Measurements from ENCODE around the gene RAD51AP1. TPM values are rescaled to one million over a fixed set of nuclear protein-coding genes. Genes with fewer than 3 reads are reported as not detected.

RAD51AP1 gene
- total RNA-seq, 1 experiment from 2014 or later = 45.2 TPM

DNA sequence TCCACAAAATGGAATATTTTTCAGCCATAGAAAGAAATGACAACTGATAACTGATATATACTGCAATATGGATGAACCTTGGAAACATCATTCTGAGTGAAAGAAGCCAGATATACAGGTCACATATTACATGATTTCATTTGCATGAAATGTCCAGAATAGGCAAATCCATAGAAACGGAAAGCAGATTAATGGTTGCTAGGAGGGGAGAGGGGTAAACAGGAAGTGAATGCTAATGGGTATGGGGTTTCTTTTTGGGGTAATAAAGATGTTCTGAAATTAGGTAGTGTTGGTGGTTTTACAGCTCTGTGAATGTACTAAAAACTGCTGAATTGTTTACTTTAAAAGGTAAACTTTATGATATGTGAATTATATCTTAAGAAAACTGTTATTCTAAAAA lies 6.5 kb downstream of the RAD51AP1 start:
- TF ChIP-seq MYBL2 (CRISPR knock-in tag; IDR thresholded peaks at IDR 0.05) (no peak), ATF2 (CRISPR knock-in tag; IDR thresholded peaks at IDR 0.05; ENCODE audit: borderline replicate concordance, low read depth) (no peak), FOXP1 (CRISPR knock-in tag; IDR thresholded peaks at IDR 0.05; ENCODE audit: borderline replicate concordance) (no peak)
- TF ChIP-seq, protein P1, sequence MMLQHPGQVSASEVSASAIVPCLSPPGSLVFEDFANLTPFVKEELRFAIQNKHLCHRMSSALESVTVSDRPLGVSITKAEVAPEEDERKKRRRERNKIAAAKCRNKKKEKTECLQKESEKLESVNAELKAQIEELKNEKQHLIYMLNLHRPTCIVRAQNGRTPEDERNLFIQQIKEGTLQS (CRISPR knock-in tag; conservative IDR thresholded peaks at IDR 0.05) = no peak
- POLR2A ChIA-PET = no interaction called here
- no peak for ATAC-seq
- no peak overlapping the region for H3K4me3 Mint-ChIP-seq
- peaks cover 48% of the 10 kb centered on the region for H3K36me3 Mint-ChIP-seq
- H3K4me1 Mint-ChIP-seq = peaks cover 10% of the 10 kb centered on the region
- DNase-seq (ENCODE audit: low spot score) = no peak
- no peaks in the 10 kb centered on the region for H3K27me3 Mint-ChIP-seq (ENCODE audit: low read depth)
- no peaks in the 10 kb centered on the region for H3K9me3 Mint-ChIP-seq
- CTCF ChIA-PET = no interaction called here
- no peak overlapping the region for H3K27ac Mint-ChIP-seq

DNA sequence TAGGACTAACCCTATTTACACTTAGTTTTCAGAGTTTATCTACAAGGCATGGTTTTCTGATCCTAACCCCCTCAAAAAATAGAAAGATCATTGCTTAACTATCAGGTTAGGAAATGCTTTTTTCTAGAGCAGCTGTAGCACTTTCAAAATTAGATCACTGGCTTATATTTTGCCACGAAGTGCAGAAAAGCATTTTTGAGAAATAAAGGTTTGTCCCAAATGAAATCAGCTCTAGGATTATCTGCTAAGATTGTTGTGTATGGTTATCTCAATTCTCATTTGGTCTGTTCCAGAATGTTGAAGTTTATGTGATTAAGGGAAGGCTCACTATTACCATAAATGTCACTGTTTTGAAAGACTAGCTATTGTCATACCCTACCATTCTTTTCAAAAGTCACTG lies 13.5 kb downstream of the RAD51AP1 start:
- TF ChIP-seq CREM (CRISPR knock-in tag; IDR thresholded peaks at IDR 0.05) = no peak
- CTCF ChIA-PET = no interaction called here
- Mint-ChIP-seq H3K27me3 (ENCODE audit: low read depth) (no peaks in the 10 kb centered on the region), H3K4me3 (no peak overlapping the region), H3K4me1 (peaks cover 10% of the 10 kb centered on the region), H3K27ac (no peak overlapping the region), H3K9me3 (no peaks in the 10 kb centered on the region), H3K36me3 (peaks cover 38% of the 10 kb centered on the region)
- DNase-seq (ENCODE audit: low spot score) (no peak), ATAC-seq (no peak)
- POLR2A ChIA-PET = no interaction called here

DNA sequence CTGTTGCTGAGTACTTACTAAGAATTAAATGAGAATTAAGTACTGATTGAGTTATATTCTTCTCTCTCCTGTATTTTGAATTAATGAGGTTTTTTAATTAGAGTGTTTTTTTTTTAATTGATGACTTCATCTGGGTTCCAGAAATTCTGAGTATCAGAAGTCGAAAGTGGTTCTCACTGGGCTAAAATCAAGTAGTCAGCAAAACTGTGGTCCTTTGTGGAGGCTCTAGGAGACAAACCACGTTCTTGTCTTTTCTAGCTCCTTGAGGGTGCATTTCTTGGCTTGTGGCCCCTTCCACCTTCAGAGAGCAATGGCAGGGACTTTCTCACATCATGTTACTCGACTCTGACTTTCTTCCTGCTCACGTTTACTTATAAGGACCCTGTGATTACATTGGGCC lies 15.3 kb downstream of the RAD51AP1 start:
- Mint-ChIP-seq H3K4me1 (peaks cover 7% of the 10 kb centered on the region), H3K27ac (no peak overlapping the region), H3K27me3 (ENCODE audit: low read depth) (no peaks in the 10 kb centered on the region), H3K36me3 (peaks cover 30% of the 10 kb centered on the region), H3K4me3 (no peak overlapping the region), H3K9me3 (no peaks in the 10 kb centered on the region)
- ChIA-PET POLR2A (no interaction called here), CTCF (no interaction called here)
- DNase-seq (ENCODE audit: low spot score) (no peak), ATAC-seq (no peak)
- TF ChIP-seq, protein P2, sequence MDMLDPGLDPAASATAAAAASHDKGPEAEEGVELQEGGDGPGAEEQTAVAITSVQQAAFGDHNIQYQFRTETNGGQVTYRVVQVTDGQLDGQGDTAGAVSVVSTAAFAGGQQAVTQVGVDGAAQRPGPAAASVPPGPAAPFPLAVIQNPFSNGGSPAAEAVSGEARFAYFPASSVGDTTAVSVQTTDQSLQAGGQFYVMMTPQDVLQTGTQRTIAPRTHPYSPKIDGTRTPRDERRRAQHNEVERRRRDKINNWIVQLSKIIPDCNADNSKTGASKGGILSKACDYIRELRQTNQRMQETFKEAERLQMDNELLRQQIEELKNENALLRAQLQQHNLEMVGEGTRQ (CRISPR knock-in tag; IDR thresholded peaks at IDR 0.05) = no peak
- no peak for TF ChIP-seq ZNF416 (CRISPR knock-in tag; IDR thresholded peaks at IDR 0.05)
- TF ChIP-seq, protein P3, sequence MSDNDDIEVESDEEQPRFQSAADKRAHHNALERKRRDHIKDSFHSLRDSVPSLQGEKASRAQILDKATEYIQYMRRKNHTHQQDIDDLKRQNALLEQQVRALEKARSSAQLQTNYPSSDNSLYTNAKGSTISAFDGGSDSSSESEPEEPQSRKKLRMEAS (CRISPR knock-in tag; IDR thresholded peaks at IDR 0.05) = no peak
- TF ChIP-seq, protein P4, sequence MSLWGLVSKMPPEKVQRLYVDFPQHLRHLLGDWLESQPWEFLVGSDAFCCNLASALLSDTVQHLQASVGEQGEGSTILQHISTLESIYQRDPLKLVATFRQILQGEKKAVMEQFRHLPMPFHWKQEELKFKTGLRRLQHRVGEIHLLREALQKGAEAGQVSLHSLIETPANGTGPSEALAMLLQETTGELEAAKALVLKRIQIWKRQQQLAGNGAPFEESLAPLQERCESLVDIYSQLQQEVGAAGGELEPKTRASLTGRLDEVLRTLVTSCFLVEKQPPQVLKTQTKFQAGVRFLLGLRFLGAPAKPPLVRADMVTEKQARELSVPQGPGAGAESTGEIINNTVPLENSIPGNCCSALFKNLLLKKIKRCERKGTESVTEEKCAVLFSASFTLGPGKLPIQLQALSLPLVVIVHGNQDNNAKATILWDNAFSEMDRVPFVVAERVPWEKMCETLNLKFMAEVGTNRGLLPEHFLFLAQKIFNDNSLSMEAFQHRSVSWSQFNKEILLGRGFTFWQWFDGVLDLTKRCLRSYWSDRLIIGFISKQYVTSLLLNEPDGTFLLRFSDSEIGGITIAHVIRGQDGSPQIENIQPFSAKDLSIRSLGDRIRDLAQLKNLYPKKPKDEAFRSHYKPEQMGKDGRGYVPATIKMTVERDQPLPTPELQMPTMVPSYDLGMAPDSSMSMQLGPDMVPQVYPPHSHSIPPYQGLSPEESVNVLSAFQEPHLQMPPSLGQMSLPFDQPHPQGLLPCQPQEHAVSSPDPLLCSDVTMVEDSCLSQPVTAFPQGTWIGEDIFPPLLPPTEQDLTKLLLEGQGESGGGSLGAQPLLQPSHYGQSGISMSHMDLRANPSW (CRISPR knock-in tag; conservative IDR thresholded peaks at IDR 0.05; ENCODE audit: low read depth) = no peak
- TF ChIP-seq, protein P5, sequence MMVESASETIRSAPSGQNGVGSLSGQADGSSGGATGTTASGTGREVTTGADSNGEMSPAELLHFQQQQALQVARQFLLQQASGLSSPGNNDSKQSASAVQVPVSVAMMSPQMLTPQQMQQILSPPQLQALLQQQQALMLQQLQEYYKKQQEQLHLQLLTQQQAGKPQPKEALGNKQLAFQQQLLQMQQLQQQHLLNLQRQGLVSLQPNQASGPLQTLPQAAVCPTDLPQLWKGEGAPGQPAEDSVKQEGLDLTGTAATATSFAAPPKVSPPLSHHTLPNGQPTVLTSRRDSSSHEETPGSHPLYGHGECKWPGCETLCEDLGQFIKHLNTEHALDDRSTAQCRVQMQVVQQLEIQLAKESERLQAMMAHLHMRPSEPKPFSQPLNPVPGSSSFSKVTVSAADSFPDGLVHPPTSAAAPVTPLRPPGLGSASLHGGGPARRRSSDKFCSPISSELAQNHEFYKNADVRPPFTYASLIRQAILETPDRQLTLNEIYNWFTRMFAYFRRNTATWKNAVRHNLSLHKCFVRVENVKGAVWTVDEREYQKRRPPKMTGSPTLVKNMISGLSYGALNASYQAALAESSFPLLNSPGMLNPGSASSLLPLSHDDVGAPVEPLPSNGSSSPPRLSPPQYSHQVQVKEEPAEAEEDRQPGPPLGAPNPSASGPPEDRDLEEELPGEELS (CRISPR knock-in tag; IDR thresholded peaks at IDR 0.05) = no peak
- no peak for TF ChIP-seq USF1 (CRISPR knock-in tag; IDR thresholded peaks at IDR 0.05)
- TF ChIP-seq, protein P6, sequence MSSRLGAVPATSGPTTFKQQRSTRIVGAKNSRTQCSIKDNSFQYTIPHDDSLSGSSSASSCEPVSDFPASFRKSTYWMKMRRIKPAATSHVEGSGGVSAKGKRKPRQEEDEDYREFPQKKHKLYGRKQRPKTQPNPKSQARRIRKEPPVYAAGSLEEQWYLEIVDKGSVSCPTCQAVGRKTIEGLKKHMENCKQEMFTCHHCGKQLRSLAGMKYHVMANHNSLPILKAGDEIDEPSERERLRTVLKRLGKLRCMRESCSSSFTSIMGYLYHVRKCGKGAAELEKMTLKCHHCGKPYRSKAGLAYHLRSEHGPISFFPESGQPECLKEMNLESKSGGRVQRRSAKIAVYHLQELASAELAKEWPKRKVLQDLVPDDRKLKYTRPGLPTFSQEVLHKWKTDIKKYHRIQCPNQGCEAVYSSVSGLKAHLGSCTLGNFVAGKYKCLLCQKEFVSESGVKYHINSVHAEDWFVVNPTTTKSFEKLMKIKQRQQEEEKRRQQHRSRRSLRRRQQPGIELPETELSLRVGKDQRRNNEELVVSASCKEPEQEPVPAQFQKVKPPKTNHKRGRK (CRISPR knock-in tag; IDR thresholded peaks at IDR 0.05; ENCODE audit: borderline replicate concordance) = no peak
- TF ChIP-seq, protein P7, sequence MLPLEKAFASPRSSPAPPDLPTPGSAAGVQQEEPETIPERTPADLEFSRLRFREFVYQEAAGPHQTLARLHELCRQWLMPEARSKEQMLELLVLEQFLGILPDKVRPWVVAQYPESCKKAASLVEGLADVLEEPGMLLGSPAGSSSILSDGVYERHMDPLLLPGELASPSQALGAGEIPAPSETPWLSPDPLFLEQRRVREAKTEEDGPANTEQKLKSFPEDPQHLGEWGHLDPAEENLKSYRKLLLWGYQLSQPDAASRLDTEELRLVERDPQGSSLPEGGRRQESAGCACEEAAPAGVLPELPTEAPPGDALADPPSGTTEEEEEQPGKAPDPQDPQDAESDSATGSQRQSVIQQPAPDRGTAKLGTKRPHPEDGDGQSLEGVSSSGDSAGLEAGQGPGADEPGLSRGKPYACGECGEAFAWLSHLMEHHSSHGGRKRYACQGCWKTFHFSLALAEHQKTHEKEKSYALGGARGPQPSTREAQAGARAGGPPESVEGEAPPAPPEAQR (CRISPR knock-in tag; IDR thresholded peaks at IDR 0.05) = no peak
- TF ChIP-seq ZNF423 (CRISPR knock-in tag; IDR thresholded peaks at IDR 0.05) = no peak
- no peak for TF ChIP-seq FOXJ3 (CRISPR knock-in tag; IDR thresholded peaks at IDR 0.05; ENCODE audit: borderline replicate concordance)
- TF ChIP-seq, protein P8, sequence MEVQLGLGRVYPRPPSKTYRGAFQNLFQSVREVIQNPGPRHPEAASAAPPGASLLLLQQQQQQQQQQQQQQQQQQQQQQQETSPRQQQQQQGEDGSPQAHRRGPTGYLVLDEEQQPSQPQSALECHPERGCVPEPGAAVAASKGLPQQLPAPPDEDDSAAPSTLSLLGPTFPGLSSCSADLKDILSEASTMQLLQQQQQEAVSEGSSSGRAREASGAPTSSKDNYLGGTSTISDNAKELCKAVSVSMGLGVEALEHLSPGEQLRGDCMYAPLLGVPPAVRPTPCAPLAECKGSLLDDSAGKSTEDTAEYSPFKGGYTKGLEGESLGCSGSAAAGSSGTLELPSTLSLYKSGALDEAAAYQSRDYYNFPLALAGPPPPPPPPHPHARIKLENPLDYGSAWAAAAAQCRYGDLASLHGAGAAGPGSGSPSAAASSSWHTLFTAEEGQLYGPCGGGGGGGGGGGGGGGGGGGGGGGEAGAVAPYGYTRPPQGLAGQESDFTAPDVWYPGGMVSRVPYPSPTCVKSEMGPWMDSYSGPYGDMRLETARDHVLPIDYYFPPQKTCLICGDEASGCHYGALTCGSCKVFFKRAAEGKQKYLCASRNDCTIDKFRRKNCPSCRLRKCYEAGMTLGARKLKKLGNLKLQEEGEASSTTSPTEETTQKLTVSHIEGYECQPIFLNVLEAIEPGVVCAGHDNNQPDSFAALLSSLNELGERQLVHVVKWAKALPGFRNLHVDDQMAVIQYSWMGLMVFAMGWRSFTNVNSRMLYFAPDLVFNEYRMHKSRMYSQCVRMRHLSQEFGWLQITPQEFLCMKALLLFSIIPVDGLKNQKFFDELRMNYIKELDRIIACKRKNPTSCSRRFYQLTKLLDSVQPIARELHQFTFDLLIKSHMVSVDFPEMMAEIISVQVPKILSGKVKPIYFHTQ (CRISPR knock-in tag; IDR thresholded peaks at IDR 0.05) = no peak
- TF ChIP-seq ZNF232 (CRISPR knock-in tag; IDR thresholded peaks at IDR 0.05) = no peak
